IMR-90 (cell line): ENCODE measurements around the gene CA4. TPM values are rescaled to one million over a fixed set of nuclear protein-coding genes. Genes with fewer than 3 reads are reported as not detected.

Experiments
- ATAC-seq: fragments of 200-7000 bp; cut with Tn5 transposase; 2 replicates; pipeline ENCODE4 v1.9.1; 2020; ENCODE audit warnings: low read depth, mild to moderate bottlenecking, moderate library complexity
- BruUV-seq: library from RNA; stranded (reverse); fragments of 400-500 nt; replicated peaks from 2 replicates; lab custom pipeline; 2021; lab: Mats Ljungman, UMichigan
- CTCF ChIA-PET: fragments of 300-600 bp; formaldehyde crosslinking; extraction: SDS; loops from one replicate; lab custom pipeline; 2021; ENCODE audit warnings: antibody characterized with exemption; lab: Yijun Ruan, JAX
- POLR2A ChIA-PET: fragments of 300-600 bp; sonication (Branson Sonifier 250); formaldehyde crosslinking; loops from one replicate; lab custom pipeline; 2022; ENCODE audit warnings: antibody characterized with exemption; ENCODE audit not compliant: unreplicated experiment; lab: Charles Lee
- DNase-seq: peaks from one replicate; pipeline ENCODE4 v3.0.0; 2013
- H2AFZ ChIP-seq: replicated peaks from 2 replicates; pipeline ENCODE3; 2013; ENCODE audit warnings: low read length, mild to moderate bottlenecking; ENCODE audit not compliant: poor library complexity
- H2AK5ac ChIP-seq: 2 replicates; pipeline ENCODE4 v1.6.1; 2013; ENCODE audit warnings: low read depth, low read length, inconsistent platforms
- H2AK9ac ChIP-seq: replicated peaks from 2 replicates; pipeline ENCODE3; 2013; ENCODE audit warnings: mild to moderate bottlenecking, low read depth, low read length, moderate library complexity; ENCODE audit not compliant: poor library complexity
- H2BK120ac ChIP-seq: 2 replicates; pipeline ENCODE4 v1.6.1; 2013; ENCODE audit warnings: low read depth, low read length, inconsistent platforms
- H2BK15ac ChIP-seq: 3 replicates; pipeline ENCODE4 v1.6.1; 2013; ENCODE audit warnings: low read depth, low read length, inconsistent platforms
- H2BK20ac ChIP-seq: 2 replicates; pipeline ENCODE4 v1.6.1; 2013; ENCODE audit warnings: low read depth, mild to moderate bottlenecking, inconsistent platforms, low read length, moderate library complexity
- H2BK5ac ChIP-seq: 2 replicates; pipeline ENCODE4 v1.6.1; 2013; ENCODE audit warnings: mild to moderate bottlenecking, low read depth, low read length, inconsistent platforms; ENCODE audit not compliant: poor library complexity, severe bottlenecking
- H3K14ac ChIP-seq: replicated peaks from 2 replicates; pipeline ENCODE4 v1.6.1; 2013; ENCODE audit warnings: low read depth, low read length, inconsistent platforms
- H3K18ac ChIP-seq: 2 replicates; pipeline ENCODE4 v1.6.1; 2013; ENCODE audit warnings: low read depth, low read length, control low read depth
- H3K23ac ChIP-seq: 2 replicates; pipeline ENCODE4 v1.6.1; 2013; ENCODE audit warnings: low read depth, low read length, inconsistent platforms
- H3K27ac ChIP-seq: 2 replicates; pipeline ENCODE4 v1.5.1; 2013; ENCODE audit warnings: mild to moderate bottlenecking, control low read depth, low read length; ENCODE audit not compliant: insufficient read depth
- H3K27me3 ChIP-seq: 2 replicates; pipeline ENCODE4 v1.6.1; 2013; ENCODE audit warnings: low read length; ENCODE audit not compliant: control insufficient read depth, insufficient read depth
- H3K36me3 ChIP-seq: 2 replicates; pipeline ENCODE4 v1.6.1; 2013; ENCODE audit warnings: low read length, mixed read lengths; ENCODE audit not compliant: control insufficient read depth, insufficient read depth
- H3K4ac ChIP-seq: 2 replicates; pipeline ENCODE4 v1.6.1; 2013; ENCODE audit warnings: low read depth, low read length, inconsistent platforms
- H3K4me1 ChIP-seq: 2 replicates; pipeline ENCODE4 v1.6.1; 2013; ENCODE audit warnings: low read length, mixed read lengths; ENCODE audit not compliant: control insufficient read depth, insufficient read depth
- H3K4me2 ChIP-seq: 2 replicates; pipeline ENCODE4 v1.6.1; 2013; ENCODE audit warnings: low read depth, mild to moderate bottlenecking, control low read depth, low read length, moderate library complexity
- H3K4me3 ChIP-seq: 2 replicates; pipeline ENCODE4 v1.5.1; 2013; ENCODE audit warnings: low read depth, mild to moderate bottlenecking, control low read depth, low read length, moderate library complexity; ENCODE audit not compliant: insufficient read depth
- H3K56ac ChIP-seq: 2 replicates; pipeline ENCODE4 v1.6.1; 2013; ENCODE audit warnings: low read length, inconsistent platforms; ENCODE audit not compliant: insufficient read depth; ENCODE audit errors: extremely low read depth
- H3K79me1 ChIP-seq, 2 experiments: 2 replicates each; pipeline ENCODE4 v1.6.1; 2013; ENCODE audit warnings: low read length in 2 of 2, inconsistent platforms in 1 of 2, low read depth in 1 of 2
- H3K9ac ChIP-seq: 2 replicates; pipeline ENCODE4 v1.6.1; 2013; ENCODE audit warnings: low read depth, low read length, control low read depth
- H3K9me1 ChIP-seq: 2 replicates; pipeline ENCODE4 v1.6.1; 2013; ENCODE audit warnings: low read length, inconsistent platforms; ENCODE audit not compliant: insufficient read depth
- H3K9me3 ChIP-seq: 2 replicates; pipeline ENCODE4 v1.6.1; 2013; ENCODE audit warnings: low read length; ENCODE audit not compliant: control insufficient read depth, insufficient read depth
- H4K20me1 ChIP-seq: 2 replicates; pipeline ENCODE4 v1.6.1; 2013; ENCODE audit warnings: low read length, inconsistent platforms; ENCODE audit not compliant: insufficient read depth
- H4K5ac ChIP-seq: 2 replicates; pipeline ENCODE4 v1.6.1; 2013; ENCODE audit warnings: mild to moderate bottlenecking, low read depth, low read length, control low read depth
- H4K8ac ChIP-seq, 2 experiments: 2 replicates each; pipeline ENCODE4 v1.6.1; 2013; ENCODE audit warnings: low read depth in 2 of 2, low read length in 2 of 2, control low read depth in 1 of 2, inconsistent platforms in 1 of 2
- H4K91ac ChIP-seq: 2 replicates; pipeline ENCODE4 v1.6.1; 2013; ENCODE audit warnings: low read depth, low read length, inconsistent platforms; ENCODE audit not compliant: insufficient read depth
- CHD1 ChIP-seq: IDR thresholded peaks from 2 replicates; pipeline ENCODE4 v1.6.1; 2012; ENCODE audit warnings: low read depth, low read length, improper control_type of control experiment
- MAFK ChIP-seq: IDR thresholded peaks from 2 replicates; pipeline ENCODE4 v1.6.1; 2012; ENCODE audit warnings: low read depth, low read length, improper control_type of control experiment
- MAZ ChIP-seq: IDR thresholded peaks from 2 replicates; pipeline ENCODE4 v1.6.1; 2012; ENCODE audit warnings: low read depth, mild to moderate bottlenecking, low read length, improper control_type of control experiment, moderate library complexity, borderline replicate concordance
- MXI1 ChIP-seq: IDR thresholded peaks from 2 replicates; pipeline ENCODE4 v1.6.1; 2012; ENCODE audit warnings: low read depth, mild to moderate bottlenecking, low read length, moderate library complexity, borderline replicate concordance
- NFE2L2 ChIP-seq: fragments of 150-350 bp; IDR thresholded peaks from 2 replicates; pipeline ENCODE4 v1.6.1; 2016; ENCODE audit warnings: low read depth, mild to moderate bottlenecking, low read length
- RAD21 ChIP-seq: IDR thresholded peaks from 2 replicates; pipeline ENCODE4 v1.6.1; 2012; ENCODE audit warnings: low read length, improper control_type of control experiment
- RCOR1 ChIP-seq: IDR thresholded peaks from 2 replicates; pipeline ENCODE4 v1.6.1; 2012; ENCODE audit warnings: mild to moderate bottlenecking, low read length, improper control_type of control experiment; ENCODE audit not compliant: insufficient replicate concordance
- WGBS, 2 experiments: methylation state at CpG; one replicate each; pipeline versions ENCODE4 v1.1.5 to v1.1.7; 2013; ENCODE audit warnings: missing lambda C conversion rate in 2 of 2; ENCODE audit not compliant: insufficient read length in 1 of 2; ENCODE audit errors: extremely low coverage in 2 of 2; 5-methylcytosine and 5-hydroxymethylcytosine counted together
- dilution Hi-C: fragments of 300-500 bp; cut with HindIII; formaldehyde crosslinking; loops from one replicate; pipeline ENCODE4 v1.14.3; 2018; ENCODE audit warnings: low sequenced_read_pairs; ENCODE audit not compliant: unreplicated experiment
- in situ Hi-C: fragments of 300-500 bp; cut with MboI; formaldehyde crosslinking; loops from 3 replicates; pipeline ENCODE4 v1.14.3; 2019; ENCODE audit warnings: low sequenced_read_pairs, inconsistent platforms, mixed read lengths
- intact Hi-C: fragments of 100-400 bp; cut with micrococcal nuclease; formaldehyde crosslinking; loops from 2 replicates; pipeline ENCODE4 v1.10.0; 2022
- polyA plus RNA-seq, 3 experiments: library from polyadenylated mRNA; depleted of rRNA; stranded (reverse); fragments of >200 nt; gene quantifications; 2 replicates each; pipeline ENCODE4 v1.2.3, GENCODE V29; 2012; ENCODE audit warnings: low replicate concordance in 1 of 3
- total RNA-seq: library from RNA; depleted of rRNA; stranded (reverse); fragments of >200 nt; gene quantifications from 2 replicates; pipeline ENCODE4 v1.2.3, GENCODE V29; 2012
- TF ChIP-seq, protein P1 (sequence below): fragments of 150-350 bp; IDR thresholded peaks from 2 replicates; pipeline ENCODE4 v1.6.1; 2016; ENCODE audit warnings: low read depth, mild to moderate bottlenecking, low read length, moderate library complexity, borderline replicate concordance

CA4 gene
- total and polyA plus RNA-seq, 2 of the 4 experiments (the other 2 are of a cell fraction): not detected

DNA sequence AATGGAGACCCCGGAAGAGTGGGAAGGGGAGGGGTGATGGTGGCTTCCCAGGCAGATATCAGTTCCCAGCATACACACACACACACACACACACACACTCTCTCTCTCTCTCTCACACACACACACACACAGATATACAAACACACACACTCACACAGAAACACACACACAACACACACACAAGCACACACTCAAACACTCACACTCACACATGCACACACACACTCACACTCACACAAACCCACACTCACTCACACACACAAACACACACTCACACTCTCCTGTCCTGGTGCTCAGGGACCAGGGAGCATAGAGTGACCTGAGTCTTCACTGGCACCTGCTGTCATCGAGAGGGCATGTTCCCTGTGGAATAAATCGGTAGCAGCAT is 5.6 kb downstream of the CA4 start (continued):
- TF ChIP-seq MAFK (no peak), CHD1 (no peak), MAZ (no peak)
- TF ChIP-seq, protein P1, sequence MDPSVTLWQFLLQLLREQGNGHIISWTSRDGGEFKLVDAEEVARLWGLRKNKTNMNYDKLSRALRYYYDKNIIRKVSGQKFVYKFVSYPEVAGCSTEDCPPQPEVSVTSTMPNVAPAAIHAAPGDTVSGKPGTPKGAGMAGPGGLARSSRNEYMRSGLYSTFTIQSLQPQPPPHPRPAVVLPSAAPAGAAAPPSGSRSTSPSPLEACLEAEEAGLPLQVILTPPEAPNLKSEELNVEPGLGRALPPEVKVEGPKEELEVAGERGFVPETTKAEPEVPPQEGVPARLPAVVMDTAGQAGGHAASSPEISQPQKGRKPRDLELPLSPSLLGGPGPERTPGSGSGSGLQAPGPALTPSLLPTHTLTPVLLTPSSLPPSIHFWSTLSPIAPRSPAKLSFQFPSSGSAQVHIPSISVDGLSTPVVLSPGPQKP: no peak

DNA sequence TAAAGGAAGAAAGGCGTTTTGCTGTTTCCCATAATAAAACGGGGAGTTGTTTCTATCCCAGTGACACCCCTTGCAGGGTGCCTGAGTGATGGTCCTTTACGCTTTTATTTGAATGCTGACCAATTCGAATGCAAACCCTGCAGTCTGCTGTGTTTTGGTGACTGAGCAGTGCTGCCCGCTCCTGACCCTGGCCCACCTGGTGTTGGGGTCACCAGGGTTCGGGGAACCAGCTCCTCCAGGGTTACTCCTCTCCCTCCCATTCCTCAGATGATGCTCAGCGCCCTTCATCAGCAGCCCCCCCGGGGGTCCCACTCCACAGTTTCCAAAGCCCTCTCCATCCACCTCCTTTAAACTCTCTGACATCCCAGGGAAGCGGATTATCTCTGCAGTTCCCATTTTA is 6.0 kb downstream of the CA4 start:
- ChIA-PET POLR2A (no interaction called here), CTCF (no interaction called here)
- Histone ChIP-seq H3K36me3 (no peaks in the 10 kb centered on the region), H3K4me1 (peaks cover 3% of the 10 kb centered on the region; the same call in 1 of the 2 replicates), H4K20me1 (0 out of 2 replicates have a peak, but pooled peaks cover 5% of the 10 kb centered on the region), H3K23ac (no peak overlapping the region), H3K9ac (no peak overlapping the region), H3K56ac (no peak overlapping the region), H3K14ac (no peak overlapping the region), H3K4me2 (no peak overlapping the region), H4K91ac (no peak overlapping the region), H2BK20ac (no peak overlapping the region), H3K18ac (no peak overlapping the region), H2BK15ac (no peak overlapping the region), H3K27me3 (peaks cover 53% of the 10 kb centered on the region), H3K9me3 (no peaks in the 10 kb centered on the region), H2BK120ac (no peak overlapping the region), H2AK9ac (no peak overlapping the region), H3K4ac (no peak overlapping the region), H2AFZ (no peak overlapping the region), H3K27ac (no peak overlapping the region), H3K4me3 (no peak overlapping the region), H3K79me1 (no peaks in the 10 kb centered on the region), H2BK5ac (no peak overlapping the region), H4K8ac (no peak overlapping the region), H3K9me1 (peaks cover 7% of the 10 kb centered on the region; the same call in 1 of the 2 replicates), H2AK5ac (no peak overlapping the region), H4K5ac (no peak overlapping the region)
- TF ChIP-seq MXI1 (no peak), RCOR1 (no peak), NFE2L2 (no peak), MAFK (no peak), RAD21 (no peak)
- TF ChIP-seq, protein P1: no peak
- no TSS peak for BruUV-seq
- in situ Hi-C loops: no loop called here
- WGBS, 2 experiments: 45% methylated on average over 7 of the region's 9 CpGs; no CpG with 5 or more reads in 1 of the 2 experiments
- DNase-seq (no peak), ATAC-seq (no peak)
- intact Hi-C loops: no loop called here
- dilution Hi-C loops: no loop called here
